Ishikawa (cell line): ENCODE data around the gene PNMA6F.

Experiments used
- CREB1 ChIP-seq: IDR thresholded peaks from 2 replicates; pipeline ENCODE4 v1.6.1; 2012; ENCODE audit warnings: low read depth
- MAX ChIP-seq: IDR thresholded peaks from 2 replicates; pipeline ENCODE4 v1.6.1; 2012
- NFIC ChIP-seq: IDR thresholded peaks from 2 replicates; pipeline ENCODE4 v1.6.1; 2012
- RAD21 ChIP-seq: IDR thresholded peaks from 2 replicates; pipeline ENCODE4 v1.6.1; 2012; ENCODE audit warnings: low read depth
- REST ChIP-seq: IDR thresholded peaks from 2 replicates; pipeline ENCODE4 v1.6.1; 2012; ENCODE audit warnings: low read depth, mild to moderate bottlenecking
- TAF1 ChIP-seq: IDR thresholded peaks from 2 replicates; pipeline ENCODE4 v1.6.1; 2012; ENCODE audit warnings: low read depth, mild to moderate bottlenecking
- TEAD4 ChIP-seq: IDR thresholded peaks from 2 replicates; pipeline ENCODE4 v1.6.1; 2012
- USF1 ChIP-seq: IDR thresholded peaks from 2 replicates; pipeline ENCODE4 v1.6.1; 2012
- YY1 ChIP-seq: IDR thresholded peaks from 2 replicates; pipeline ENCODE4 v1.6.1; 2012; ENCODE audit warnings: low read depth

GRCh38 chrX:153312842-153313241, 8.7 kb downstream of the PNMA6F start:
- no peak for TF ChIP-seq REST
- TF ChIP-seq RAD21: no peak
- no peak for TF ChIP-seq TEAD4
- no peak for TF ChIP-seq NFIC
- no peak for TF ChIP-seq MAX
- TF ChIP-seq CREB1: no peak
- TF ChIP-seq TAF1: no peak
- no peak for TF ChIP-seq USF1
- TF ChIP-seq YY1: no peak
